Lower lobe of right lung (tissue), 2 donors: Measurements from ENCODE around the gene ZBTB21. TPM values are rescaled to one million over a fixed set of nuclear protein-coding genes. Genes with fewer than 3 reads are reported as not detected.

ENCODE experiments used
- ATAC-seq, 2 donors: fragments of 200-7000 bp; cut with Tn5 transposase; one replicate each; pipeline ENCODE4 v1.9.1; 2020 to 2022; ENCODE audit warnings: mild to moderate bottlenecking in 2 of 2, moderate library complexity in 2 of 2
- DNase-seq: peaks from one replicate; pipeline ENCODE4 v3.0.0-alpha.2; 2020
- H3K27ac ChIP-seq: fragments of 200-600 bp; one replicate; pipeline ENCODE4 v1.8.0; 2022
- H3K27me3 ChIP-seq: fragments of 200-600 bp; one replicate; pipeline ENCODE4 v1.8.0; 2022; ENCODE audit warnings: low read depth
- H3K36me3 ChIP-seq: fragments of 200-600 bp; one replicate; pipeline ENCODE4 v1.8.0; 2022; ENCODE audit warnings: mild to moderate bottlenecking
- H3K4me1 ChIP-seq: fragments of 200-600 bp; one replicate; pipeline ENCODE4 v1.8.0; 2022
- H3K4me3 ChIP-seq: fragments of 200-600 bp; one replicate; pipeline ENCODE4 v1.8.0; 2022; ENCODE audit warnings: mild to moderate bottlenecking
- H3K9me3 ChIP-seq: fragments of 200-600 bp; one replicate; pipeline ENCODE4 v1.8.0; 2022
- intact Hi-C: fragments of 100-400 bp; cut with DNase I; formaldehyde crosslinking; loops from one replicate; pipeline ENCODE4 v1.11.0; 2022
- total RNA-seq: library from RNA; stranded (reverse); fragmentation: NEBNext Ultra II Directional; extraction: Animal tissue kit (Norgen Biotek cat#: 25700); gene quantifications from one replicate; pipeline ENCODE4 v1.2.1, GENCODE V29; 2021
- TF ChIP-seq, protein P1 (sequence below): fragments of 200-600 bp; IDR thresholded peaks from one replicate; pipeline ENCODE4 v1.8.0; 2022; ENCODE audit warnings: antibody characterized with exemption, mild to moderate bottlenecking
- donor health status: DM: no; HTN: yes; CAD: no; lungs with severe emphysema.

Gene ZBTB21
- total RNA-seq, 1 donor from 2014 or later, result 15.6 TPM

GRCh38 chr21:41971891-41972290 is 38.3 kb downstream of the ZBTB21 start:
- no peaks in the 10 kb centered on the region for H3K9me3 ChIP-seq
- DNase-seq (no peak), ATAC-seq (no peak)
- no peak overlapping the region for H3K27ac ChIP-seq
- no peak overlapping the region for H3K4me3 ChIP-seq
- intact Hi-C loops, result no loop called here
- H3K4me1 ChIP-seq, result peaks cover 19% of the 10 kb centered on the region
- no peaks in the 10 kb centered on the region for H3K27me3 ChIP-seq
- H3K36me3 ChIP-seq, result no peaks in the 10 kb centered on the region
- TF ChIP-seq, protein P1, sequence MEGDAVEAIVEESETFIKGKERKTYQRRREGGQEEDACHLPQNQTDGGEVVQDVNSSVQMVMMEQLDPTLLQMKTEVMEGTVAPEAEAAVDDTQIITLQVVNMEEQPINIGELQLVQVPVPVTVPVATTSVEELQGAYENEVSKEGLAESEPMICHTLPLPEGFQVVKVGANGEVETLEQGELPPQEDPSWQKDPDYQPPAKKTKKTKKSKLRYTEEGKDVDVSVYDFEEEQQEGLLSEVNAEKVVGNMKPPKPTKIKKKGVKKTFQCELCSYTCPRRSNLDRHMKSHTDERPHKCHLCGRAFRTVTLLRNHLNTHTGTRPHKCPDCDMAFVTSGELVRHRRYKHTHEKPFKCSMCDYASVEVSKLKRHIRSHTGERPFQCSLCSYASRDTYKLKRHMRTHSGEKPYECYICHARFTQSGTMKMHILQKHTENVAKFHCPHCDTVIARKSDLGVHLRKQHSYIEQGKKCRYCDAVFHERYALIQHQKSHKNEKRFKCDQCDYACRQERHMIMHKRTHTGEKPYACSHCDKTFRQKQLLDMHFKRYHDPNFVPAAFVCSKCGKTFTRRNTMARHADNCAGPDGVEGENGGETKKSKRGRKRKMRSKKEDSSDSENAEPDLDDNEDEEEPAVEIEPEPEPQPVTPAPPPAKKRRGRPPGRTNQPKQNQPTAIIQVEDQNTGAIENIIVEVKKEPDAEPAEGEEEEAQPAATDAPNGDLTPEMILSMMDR, result no peak

- Histone ChIP-seq H3K4me3 (no peak overlapping the region), H3K4me1 (peaks cover 19% of the 10 kb centered on the region), H3K36me3 (no peaks in the 10 kb centered on the region), H3K27ac (no peak overlapping the region), H3K27me3 (no peaks in the 10 kb centered on the region), H3K9me3 (no peaks in the 10 kb centered on the region)
- DNase-seq, result no peak
- ATAC-seq, result no peak
- TF ChIP-seq, protein P1, result no peak
- intact Hi-C loops, result no loop called here
These were observed 39.2 kb downstream of the ZBTB21 start for GRCh38 chr21:41970751-41971653.

- H3K4me1 ChIP-seq, result peaks cover 19% of the 10 kb centered on the region
- TF ChIP-seq, protein P1, result no peak
- no peak overlapping the region for H3K27ac ChIP-seq
- no peak overlapping the region for H3K4me3 ChIP-seq
- no peaks in the 10 kb centered on the region for H3K36me3 ChIP-seq
- intact Hi-C loops, result no loop called here
- H3K27me3 ChIP-seq, result no peaks in the 10 kb centered on the region
- H3K9me3 ChIP-seq, result no peaks in the 10 kb centered on the region
- DNase-seq (no peak), ATAC-seq (no peak)
These were observed 40.1 kb downstream of the ZBTB21 start for GRCh38 chr21:41970106-41970391.

GRCh38 chr21:41967708-41968107 is 42.5 kb downstream of the ZBTB21 start:
- no peak for DNase-seq
- Histone ChIP-seq H3K36me3 (no peaks in the 10 kb centered on the region), H3K4me3 (no peak overlapping the region), H3K9me3 (no peaks in the 10 kb centered on the region), H3K27ac (no peak overlapping the region), H3K4me1 (peaks cover 6% of the 10 kb centered on the region), H3K27me3 (peaks cover 4% of the 10 kb centered on the region)
- no peak for ATAC-seq
- TF ChIP-seq, protein P1, result no peak
- intact Hi-C loops, result no loop called here

- ATAC-seq (no peak), DNase-seq (no peak)
- H3K4me3 ChIP-seq, result no peak overlapping the region
- peaks cover 6% of the 10 kb centered on the region for H3K27me3 ChIP-seq
- intact Hi-C loops, result no loop called here
- H3K4me1 ChIP-seq, result peaks cover 6% of the 10 kb centered on the region
- TF ChIP-seq, protein P1, result no peak
- no peaks in the 10 kb centered on the region for H3K36me3 ChIP-seq
- H3K9me3 ChIP-seq, result no peaks in the 10 kb centered on the region
- no peak overlapping the region for H3K27ac ChIP-seq
These were observed 43.1 kb downstream of the ZBTB21 start for GRCh38 chr21:41966872-41967621.
